Breast epithelium (tissue), 3 donors: ENCODE data around the gene ASPA.

Source experiments
- CTCF ChIP-seq, 3 donors: fragments of 450-650 bp; IDR thresholded peaks; one replicate each; pipeline ENCODE4 v1.5.1; 2016 to 2017; ENCODE audit warnings: antibody characterized with exemption in 3 of 3, mild to moderate bottlenecking in 3 of 3, moderate library complexity in 3 of 3
- POLR2A ChIP-seq: fragments of 450-650 bp; IDR thresholded peaks from one replicate; pipeline ENCODE4 v1.6.1; 2016; ENCODE audit warnings: antibody characterized with exemption, mild to moderate bottlenecking, moderate library complexity

- TF ChIP-seq CTCF (IDR thresholded peaks at IDR 0.05): no peak
- no peak for TF ChIP-seq POLR2A
Measured at GRCh38 chr17:3485481-3486068, 9.8 kb downstream of the ASPA start.
